Activated T-helper 1 cell treated with Interleukin-2 at 50 U/mL for 16 hours (primary cell): ENCODE data around the gene PRRT4.

Experiments
- DNase-seq: peaks from one replicate; pipeline ENCODE4 v3.0.0-alpha.2; 2020; ENCODE audit warnings: low read depth

The PRRT4 gene

GRCh38 chr7:128373606-128374005, 12.1 kb upstream of the PRRT4 start:
- DNase-seq: no peak

GRCh38 chr7:128370491-128370890, 9.0 kb upstream of the PRRT4 start:
- no peak for DNase-seq

GRCh38 chr7:128366986-128367385, 5.5 kb upstream of the PRRT4 start:
- DNase-seq: no peak

GRCh38 chr7:128366300-128366699, 4.8 kb upstream of the PRRT4 start:
- no peak for DNase-seq

GRCh38 chr7:128365432-128365831, 3.9 kb upstream of the PRRT4 start:
- DNase-seq: no peak

- no peak for DNase-seq
Observed at GRCh38 chr7:128364166-128364870, 2.8 kb upstream of the PRRT4 start.

GRCh38 chr7:128363261-128363721, 1.8 kb upstream of the PRRT4 start:
- no peak for DNase-seq

GRCh38 chr7:128362670-128363069, 1.2 kb upstream of the PRRT4 start:
- DNase-seq: no peak

GRCh38 chr7:128360359-128360678, 1.2 kb downstream of the PRRT4 start:
- no peak for DNase-seq

- DNase-seq: no peak
Observed at GRCh38 chr7:128359939-128360338, 1.6 kb downstream of the PRRT4 start.

- DNase-seq: no peak
Observed at GRCh38 chr7:128359336-128359735, 2.2 kb downstream of the PRRT4 start.

- DNase-seq: no peak
Observed at GRCh38 chr7:128358233-128358632, 3.3 kb downstream of the PRRT4 start.

- DNase-seq: no peak
Observed at GRCh38 chr7:128357217-128357613, 4.3 kb downstream of the PRRT4 start.

GRCh38 chr7:128356546-128357216, 4.8 kb downstream of the PRRT4 start:
- DNase-seq: no peak

GRCh38 chr7:128353610-128354009, 7.9 kb downstream of the PRRT4 start:
- DNase-seq: no peak

GRCh38 chr7:128353189-128353588, 8.3 kb downstream of the PRRT4 start:
- DNase-seq: no peak

- DNase-seq: no peak
Observed at GRCh38 chr7:128352636-128353035, 8.9 kb downstream of the PRRT4 start.

GRCh38 chr7:128352153-128352537, 9.3 kb downstream of the PRRT4 start:
- DNase-seq: no peak

GRCh38 chr7:128351296-128352152, 10.0 kb downstream of the PRRT4 start:
- no peak for DNase-seq

GRCh38 chr7:128350708-128351295, 10.7 kb downstream of the PRRT4 start:
- no peak for DNase-seq

GRCh38 chr7:128349466-128349825, 12.0 kb downstream of the PRRT4 start:
- no peak for DNase-seq

- peak; percentile 25 for DNase-seq
Observed at GRCh38 chr7:128347647-128348097, 13.8 kb downstream of the PRRT4 start.

GRCh38 chr7:128344431-128344774, 17.1 kb downstream of the PRRT4 start:
- no peak for DNase-seq
